GM21529 (cell line): ENCODE measurements around the gene ZNF23.

Experiments
- ATAC-seq: cut with Tn5 transposase; IDR thresholded peaks from one replicate; pipeline ENCODE4 v1.9.1; 2021; ENCODE audit not compliant: unreplicated experiment

The ZNF23 gene

GRCh38 chr16:71399801-71400563, 62.1 kb downstream of the ZNF23 start:
- ATAC-seq: no peak
